ENCODE results near the gene SNX6. TPM values are rescaled to one million over a fixed set of nuclear protein-coding genes. Genes with fewer than 3 reads are reported as not detected.
"Not testable (repeated sequence)": the region's sequence is repeated elsewhere in the genome, so short reads cannot be mapped to it uniquely, and the experiment has no call there.

Gene SNX6
- total RNA-seq, 1 experiment from 2014 or later, result 73.4 TPM

- Histone ChIP-seq H3K4me1 (ENCODE audit: control insufficient read depth in 1 of 2, insufficient read depth in 2 of 2, low read length in 2 of 2) (peaks cover 5% of the 10 kb centered on the region in 2 experiments), H3K4me3 (replicated peaks in 1 of 2; ENCODE audit: low read depth in 1 of 2, low read length in 2 of 2) (no peak overlapping the region), H4K20me1 (ENCODE audit: insufficient read depth) (no peaks in the 10 kb centered on the region), H3K9me2 (ENCODE audit: insufficient read depth) (no peaks in the 10 kb centered on the region), H3K27me3 (ENCODE audit: insufficient read depth, low read length) (no peaks in the 10 kb centered on the region), H3K4me2 (ENCODE audit: low read length) (no peak overlapping the region), H2AFZ (ENCODE audit: low read depth, low read length, poor library complexity, severe bottlenecking) (no peak overlapping the region), H3K36me3 (ENCODE audit: control insufficient read depth in 1 of 2, insufficient read depth in 2 of 2, low read length in 2 of 2) (no peaks in the 10 kb centered on the region), H3K9me3 (ENCODE audit: control insufficient read depth in 1 of 2, insufficient read depth in 1 of 2, low read depth in 1 of 2, low read length in 2 of 2) (no peaks in the 10 kb centered on the region; a peak in 1 of 4 replicates), H3K27ac (ENCODE audit: low read depth, low read length) (no peak overlapping the region), H3K9ac (ENCODE audit: low read length) (no peak overlapping the region), H3K79me2 (ENCODE audit: insufficient read depth, low read length) (no peaks in the 10 kb centered on the region)
- CTCF ChIA-PET, result no interaction called here
- intact Hi-C loops (cut with micrococcal nuclease), result no loop called here
- BruUV-seq (replicated peaks), result no TSS peak
- no peak for ATAC-seq
- POLR2A ChIA-PET, result no interaction called here
- no peak for DNase-seq (ENCODE audit: low read depth, low spot score)
- RAD21 ChIA-PET (ENCODE audit: low non-redundant PET in 1 of 2, low total read pairs in 2 of 2, uncharacterized antibody in 2 of 2, unreplicated experiment in 2 of 2), result no interaction called here
- TF ChIP-seq ZFX (IDR thresholded peaks at IDR 0.05) (no peak), CEBPB (IDR thresholded peaks at IDR 0.05; ENCODE audit: low read depth) (no peak), SP1 (IDR thresholded peaks at IDR 0.05; ENCODE audit: low read depth) (no peak), EZH2phosphoT487 (IDR thresholded peaks at IDR 0.05; ENCODE audit: borderline replicate concordance) (no peak)
Observed at GRCh38 chr14:34655959-34656358, 26.0 kb upstream of the SNX6 start.

GRCh38 chr14:34653073-34653472 lies 23.1 kb upstream of the SNX6 start:
- H3K79me2 ChIP-seq (ENCODE audit: insufficient read depth, low read length); ATAC-seq; H3K9me2 ChIP-seq (ENCODE audit: insufficient read depth); H3K9ac ChIP-seq (ENCODE audit: low read length); BruUV-seq (replicated peaks); H3K4me2 ChIP-seq (ENCODE audit: low read length); CTCF ChIA-PET; H2AFZ ChIP-seq (ENCODE audit: low read depth, low read length, poor library complexity, severe bottlenecking); H4K20me1 ChIP-seq (ENCODE audit: insufficient read depth); DNase-seq (ENCODE audit: low read depth, low spot score); H3K4me3 ChIP-seq (replicated peaks in 1 of 2; ENCODE audit: low read depth in 1 of 2, low read length in 2 of 2); H3K36me3 ChIP-seq (ENCODE audit: control insufficient read depth in 1 of 2, insufficient read depth in 2 of 2, low read length in 2 of 2); H3K9me3 ChIP-seq (ENCODE audit: control insufficient read depth in 1 of 2, insufficient read depth in 1 of 2, low read depth in 1 of 2, low read length in 2 of 2); POLR2A ChIA-PET; H3K27ac ChIP-seq (ENCODE audit: low read depth, low read length); H3K27me3 ChIP-seq (ENCODE audit: insufficient read depth, low read length); RAD21 ChIA-PET (ENCODE audit: low non-redundant PET in 1 of 2, low total read pairs in 2 of 2, uncharacterized antibody in 2 of 2, unreplicated experiment in 2 of 2); intact Hi-C loops (cut with micrococcal nuclease): not testable (repeated sequence)
- peaks cover 22 to 29% of the 10 kb centered on the region in 2 experiments for H3K4me1 ChIP-seq (ENCODE audit: control insufficient read depth in 1 of 2, insufficient read depth in 2 of 2, low read length in 2 of 2)

- CTCF ChIA-PET; H3K27ac ChIP-seq (ENCODE audit: low read depth, low read length); intact Hi-C loops (cut with micrococcal nuclease); H3K9me3 ChIP-seq (ENCODE audit: control insufficient read depth in 1 of 2, insufficient read depth in 1 of 2, low read depth in 1 of 2, low read length in 2 of 2); H3K36me3 ChIP-seq (ENCODE audit: control insufficient read depth in 1 of 2, insufficient read depth in 2 of 2, low read length in 2 of 2); H3K4me2 ChIP-seq (ENCODE audit: low read length); H3K4me3 ChIP-seq (replicated peaks in 1 of 2; ENCODE audit: low read depth in 1 of 2, low read length in 2 of 2); DNase-seq (ENCODE audit: low read depth, low spot score); RAD21 ChIA-PET (ENCODE audit: low non-redundant PET in 1 of 2, low total read pairs in 2 of 2, uncharacterized antibody in 2 of 2, unreplicated experiment in 2 of 2); H4K20me1 ChIP-seq (ENCODE audit: insufficient read depth); H3K9me2 ChIP-seq (ENCODE audit: insufficient read depth); H3K9ac ChIP-seq (ENCODE audit: low read length); POLR2A ChIA-PET; H3K27me3 ChIP-seq (ENCODE audit: insufficient read depth, low read length); H3K79me2 ChIP-seq (ENCODE audit: insufficient read depth, low read length); ATAC-seq; H2AFZ ChIP-seq (ENCODE audit: low read depth, low read length, poor library complexity, severe bottlenecking); BruUV-seq (replicated peaks): not testable (repeated sequence)
- peaks cover 22 to 29% of the 10 kb centered on the region in 2 experiments for H3K4me1 ChIP-seq (ENCODE audit: control insufficient read depth in 1 of 2, insufficient read depth in 2 of 2, low read length in 2 of 2)
Observed at GRCh38 chr14:34652348-34652747, 22.4 kb upstream of the SNX6 start.
